HG02938 (cell line): ENCODE measurements around the gene GRM8.
A peak's percentile ranks its signal among the peaks of the same experiment; 100 is the strongest.

Experiments
- ATAC-seq: cut with Tn5 transposase; IDR thresholded peaks from one replicate; pipeline ENCODE4 v1.9.1; 2021; ENCODE audit warnings: mild to moderate bottlenecking, moderate library complexity; ENCODE audit not compliant: unreplicated experiment

Gene GRM8

DNA sequence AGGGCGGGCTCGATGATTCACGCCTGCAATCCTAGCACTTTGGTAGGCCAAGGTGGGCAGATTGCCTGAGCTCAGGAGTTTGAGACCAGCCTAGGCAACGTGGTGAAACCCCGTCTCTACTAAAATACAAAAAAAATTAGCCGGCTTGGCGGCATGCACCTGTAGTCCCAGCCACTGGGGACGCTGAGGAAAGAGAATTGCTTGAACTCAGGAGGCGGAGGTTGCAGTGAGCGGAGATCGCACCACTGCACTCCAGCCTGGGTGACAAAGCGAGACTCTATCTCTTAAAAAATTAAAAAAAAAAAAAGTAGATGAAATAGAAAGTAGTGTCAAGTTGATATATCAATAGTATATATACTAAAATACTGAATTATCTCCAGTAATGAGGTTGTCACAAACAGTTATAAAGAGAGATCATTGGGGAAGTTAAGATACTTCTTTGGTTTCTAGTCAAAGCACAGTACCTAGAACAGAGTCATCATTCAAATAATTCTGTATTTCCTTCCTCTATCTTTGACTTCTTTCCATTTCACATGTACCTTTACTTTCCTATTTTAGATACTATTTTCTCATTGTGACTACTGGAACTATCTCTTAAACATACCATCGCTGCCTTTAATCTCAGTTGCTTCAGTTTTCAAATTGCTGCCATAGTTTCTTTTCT lies 491.7 kb downstream of the GRM8 start:
- ATAC-seq = no peak

DNA sequence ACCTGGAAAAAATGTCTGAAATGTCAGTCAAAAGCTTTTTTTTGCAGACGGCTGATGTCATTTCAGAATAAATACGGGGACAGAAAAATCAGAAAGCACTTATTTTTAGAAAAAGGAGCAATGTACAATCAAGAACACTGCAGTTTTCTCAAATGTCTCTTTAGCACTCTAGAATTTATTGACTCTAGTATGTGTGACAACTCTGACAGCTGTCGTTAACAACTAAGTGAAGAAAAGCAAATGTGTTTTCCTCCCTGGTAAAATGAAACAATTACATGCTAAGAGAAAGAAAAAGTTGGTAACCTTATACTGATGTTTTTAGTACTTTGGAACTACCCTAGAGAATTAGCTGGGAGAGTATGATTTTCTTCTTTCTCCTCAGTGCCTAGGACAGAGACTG lies 497.4 kb downstream of the GRM8 start:
- no peak for ATAC-seq

DNA sequence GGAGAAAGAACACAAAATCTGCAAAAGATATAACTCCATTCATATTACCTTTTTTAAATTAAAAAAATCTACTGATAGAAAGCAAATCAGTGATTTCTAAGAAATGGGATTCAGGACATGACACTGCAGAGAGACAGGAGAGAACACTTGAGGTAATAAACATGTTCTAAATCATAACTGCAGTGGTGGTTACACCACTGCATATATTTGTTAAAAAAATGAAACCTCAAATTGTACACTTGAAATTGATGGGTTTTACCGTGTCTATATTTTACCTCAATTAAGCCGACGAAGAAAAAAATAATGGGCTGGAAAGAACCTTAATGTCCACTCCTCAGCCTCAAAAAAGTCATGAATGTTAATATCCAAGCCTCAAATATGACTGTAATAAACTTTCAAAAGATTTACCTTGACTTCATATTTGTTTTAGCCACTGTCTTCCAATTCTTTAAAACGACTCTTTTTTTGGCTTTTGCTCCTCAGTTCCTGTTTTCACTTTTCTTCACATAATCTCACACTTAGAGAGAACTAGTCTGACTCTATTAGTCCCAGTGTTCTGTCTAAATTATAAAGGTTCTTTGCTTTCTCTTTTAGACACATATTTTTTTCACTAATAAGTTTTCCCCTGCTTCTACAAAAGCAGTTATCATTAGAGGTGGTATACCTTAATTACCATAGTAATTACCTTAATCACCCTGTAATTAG lies 502.4 kb downstream of the GRM8 start:
- no peak for ATAC-seq

GRCh38 chr7:126728967-126729366 lies 523.8 kb downstream of the GRM8 start:
- no peak for ATAC-seq

- ATAC-seq = no peak
These were observed 524.8 kb downstream of the GRM8 start for GRCh38 chr7:126727930-126728391.

DNA sequence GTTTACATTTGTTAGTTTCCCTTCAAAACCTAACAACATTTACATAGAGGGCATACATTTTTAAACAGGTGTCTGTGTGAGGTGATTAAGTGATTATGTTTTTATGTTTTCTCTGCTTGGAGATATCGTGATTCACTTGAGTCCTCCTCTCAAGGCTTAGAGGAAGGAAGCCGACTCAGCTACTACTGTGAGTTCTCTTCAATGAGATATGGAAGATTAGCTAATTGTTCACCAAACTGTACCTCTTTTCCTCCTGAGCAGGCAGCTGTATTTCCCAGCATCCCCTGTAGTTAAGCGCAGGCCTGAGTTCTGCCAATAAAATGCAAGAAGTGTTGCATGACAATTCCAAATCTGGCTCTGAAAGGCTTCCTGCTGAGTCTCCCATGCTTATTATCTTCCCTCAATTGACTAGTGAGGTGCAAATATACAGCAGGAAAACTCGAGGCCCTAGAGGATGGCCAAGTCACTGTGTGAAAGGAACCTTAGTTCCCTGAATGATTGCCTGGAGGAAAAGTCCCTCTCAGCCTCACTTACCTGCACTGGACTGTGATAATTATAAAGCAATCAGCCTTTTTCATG lies 528.7 kb downstream of the GRM8 start:
- ATAC-seq = no peak

DNA sequence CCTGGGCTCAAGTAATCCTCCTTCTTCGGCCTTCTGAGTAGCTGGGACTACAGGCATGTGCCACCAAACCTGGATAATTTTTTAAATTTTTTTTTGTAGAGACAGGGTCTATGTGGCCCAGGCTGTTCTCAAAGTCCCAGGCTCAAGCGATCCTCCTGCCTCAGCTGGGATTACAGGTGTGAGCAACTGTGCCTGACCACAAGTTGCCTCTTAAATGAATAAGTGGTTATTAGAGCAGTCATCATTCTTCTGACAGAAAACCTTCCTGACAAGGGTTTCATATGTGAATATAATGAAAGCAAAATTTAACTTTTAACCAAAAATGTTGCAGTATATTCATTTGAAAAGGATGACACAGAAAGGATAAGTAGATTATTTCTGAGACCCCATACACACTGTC lies 532.5 kb downstream of the GRM8 start:
- peak; percentile 96 for ATAC-seq

DNA sequence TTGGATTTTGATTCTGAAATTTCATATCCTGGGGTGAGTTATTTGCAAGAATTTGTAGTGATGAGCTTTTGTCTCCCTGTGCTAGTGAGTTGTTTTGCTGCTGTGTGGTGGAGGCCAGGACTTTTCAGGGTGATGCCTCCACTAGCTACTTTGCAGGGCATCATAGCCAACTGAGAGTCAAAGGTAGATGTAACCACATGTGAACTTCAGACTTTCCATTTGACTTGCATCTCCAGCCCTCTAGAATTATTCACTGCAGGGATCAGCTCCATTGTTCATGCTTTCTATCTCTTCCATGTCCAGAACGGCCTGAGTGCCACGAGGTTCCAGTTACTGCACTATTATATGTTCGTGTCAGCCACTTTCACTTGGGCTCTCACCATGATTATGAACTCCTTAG lies 534.3 kb downstream of the GRM8 start:
- ATAC-seq = no peak

GRCh38 chr7:126716321-126716720 lies 536.4 kb downstream of the GRM8 start:
- no peak for ATAC-seq

DNA sequence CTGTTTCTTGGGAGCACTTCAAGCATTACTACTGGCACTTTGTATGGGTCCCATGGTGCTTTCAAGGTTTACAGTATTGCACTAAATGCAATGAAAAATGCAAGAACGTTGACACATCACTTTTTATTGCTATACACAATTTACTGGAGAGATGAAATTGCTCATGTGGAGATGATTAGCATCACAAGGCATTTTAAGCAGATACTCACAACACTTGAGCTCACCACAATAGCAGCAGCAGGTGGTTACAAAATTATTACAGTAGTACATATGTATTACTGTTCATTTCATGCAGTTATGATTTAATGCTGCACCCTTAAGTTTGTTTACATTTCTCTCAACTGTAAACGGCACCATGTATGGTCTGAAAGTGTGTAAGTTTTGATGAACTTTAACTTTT lies 537.7 kb downstream of the GRM8 start:
- ATAC-seq = no peak

GRCh38 chr7:126702242-126703016 lies 550.3 kb downstream of the GRM8 start:
- peak; percentile 46 for ATAC-seq

GRCh38 chr7:126700807-126701604 lies 551.7 kb downstream of the GRM8 start:
- ATAC-seq = peak; percentile 91

DNA sequence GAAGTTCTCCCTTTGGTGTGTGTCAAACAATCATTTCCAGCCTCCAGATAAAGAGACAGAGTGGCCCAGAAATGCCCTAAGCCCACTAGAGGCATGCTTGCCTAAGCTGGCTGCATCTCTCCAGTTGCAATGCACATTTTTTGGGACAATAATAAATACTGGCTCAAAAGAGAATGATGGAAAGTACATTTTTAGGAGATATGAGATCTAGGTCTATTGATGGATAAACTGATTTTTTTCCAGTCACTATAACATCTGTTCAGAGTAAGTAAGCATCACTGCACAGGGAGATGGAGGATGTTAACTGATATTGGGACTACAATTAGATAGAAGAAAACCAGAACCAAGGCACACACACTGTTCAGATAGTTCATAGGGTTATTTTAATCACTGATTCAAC lies 553.0 kb downstream of the GRM8 start:
- ATAC-seq = no peak

DNA sequence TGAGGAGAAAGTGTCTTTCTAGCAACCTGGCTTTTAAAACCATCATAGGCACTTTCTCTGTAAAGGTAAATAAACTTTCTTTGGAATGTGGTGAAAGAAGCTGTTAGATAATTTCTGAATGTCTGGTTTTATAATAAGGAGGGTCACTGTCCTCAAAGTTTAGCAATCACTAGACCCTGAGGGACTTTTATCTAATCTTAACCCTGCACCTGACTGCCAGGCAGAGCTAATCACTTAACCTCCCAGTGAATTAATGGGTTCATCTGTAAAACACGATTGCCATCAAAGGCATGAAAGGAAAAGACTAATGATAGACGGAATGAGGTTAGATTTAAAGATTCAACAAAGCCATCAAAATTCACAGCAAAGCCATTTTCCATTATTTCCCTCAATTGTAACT lies 553.8 kb downstream of the GRM8 start:
- no peak for ATAC-seq

GRCh38 chr7:126698446-126698845 lies 554.3 kb downstream of the GRM8 start:
- no peak for ATAC-seq

DNA sequence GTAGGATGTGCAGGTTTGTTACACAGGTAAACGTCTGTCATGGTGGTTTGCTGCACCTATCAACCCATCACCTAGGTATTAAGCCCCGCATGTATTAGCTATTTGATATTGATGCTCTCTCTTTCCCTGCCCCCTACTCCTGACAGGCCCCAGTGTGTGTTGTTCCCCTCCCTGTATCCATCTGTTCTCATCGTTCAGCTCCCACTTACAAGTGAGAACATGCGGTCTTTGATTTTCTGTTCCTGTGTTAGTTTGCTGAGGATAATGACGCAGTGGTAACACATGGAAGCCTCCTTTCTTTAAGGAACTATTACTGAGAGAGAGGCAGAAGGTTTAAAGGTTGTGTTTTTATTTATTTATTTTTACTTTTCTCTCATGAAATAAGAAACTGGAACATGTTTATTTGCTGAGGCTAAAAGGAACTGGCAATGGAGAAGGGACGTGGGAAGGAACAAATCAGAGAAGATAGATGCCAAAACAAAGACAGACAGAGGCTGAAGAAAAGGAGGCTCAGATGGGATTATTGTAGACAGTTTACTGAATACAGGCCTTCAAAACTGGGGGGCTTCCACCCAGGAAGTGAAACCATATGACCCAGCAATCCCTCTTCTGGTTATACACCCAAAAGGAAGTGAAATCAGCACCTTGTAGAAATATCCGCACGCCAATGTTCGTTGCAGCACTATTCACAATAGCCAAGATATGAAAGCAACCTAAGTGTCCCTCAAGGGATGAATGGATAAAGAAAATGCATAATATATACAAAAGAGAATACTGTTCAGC lies 556.3 kb downstream of the GRM8 start:
- ATAC-seq = peak; percentile 30

DNA sequence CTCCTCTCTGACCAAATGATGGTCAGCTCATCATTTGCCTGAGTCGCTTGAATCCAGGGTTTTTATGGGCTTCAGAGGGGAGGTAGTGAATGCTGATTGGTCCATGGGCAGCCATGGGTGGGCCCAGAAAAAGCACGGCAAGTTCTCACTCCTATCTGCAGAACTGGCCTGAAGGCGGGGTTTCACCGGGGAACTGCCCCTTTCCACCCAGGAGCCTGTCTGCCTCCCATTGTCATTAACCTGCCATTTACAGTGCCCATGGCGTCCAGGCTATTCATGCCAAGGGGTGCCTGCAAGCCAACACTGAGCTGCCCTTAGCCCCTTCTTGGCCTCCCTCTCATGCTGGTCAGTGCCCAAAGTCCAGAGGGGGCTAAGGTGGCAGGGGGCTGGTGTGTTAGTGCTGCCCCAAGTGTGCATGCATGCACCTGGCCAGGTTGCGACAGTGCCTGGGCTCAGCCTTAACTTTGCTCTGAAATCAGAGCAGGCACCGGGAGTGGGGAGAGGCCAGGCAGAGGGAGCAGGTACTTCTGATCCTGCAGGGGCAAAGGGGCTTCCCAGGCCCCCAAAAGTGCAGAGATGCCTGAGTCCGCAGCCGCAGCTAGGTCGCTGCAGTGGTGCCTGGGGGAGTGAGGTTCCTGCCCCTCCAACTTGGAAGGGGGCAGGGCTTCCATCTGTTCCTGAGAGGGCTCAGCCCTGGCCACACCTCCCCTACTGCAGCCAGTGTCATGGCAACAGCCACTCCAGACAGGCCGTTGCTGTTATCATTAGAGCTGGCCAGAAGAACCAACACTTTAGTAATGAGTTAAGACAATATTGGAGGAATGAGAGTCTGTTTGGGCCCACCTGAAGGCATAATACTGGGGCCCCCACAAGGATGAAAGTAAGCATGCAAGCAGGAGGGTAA lies 561.6 kb downstream of the GRM8 start:
- ATAC-seq = no peak

GRCh38 chr7:126690104-126690503 lies 562.6 kb downstream of the GRM8 start:
- ATAC-seq = no peak

- no peak for ATAC-seq
These were observed 563.7 kb downstream of the GRM8 start for GRCh38 chr7:126689037-126689436.
